Measurements from ENCODE around the gene CABP4. TPM values are rescaled to one million over a fixed set of nuclear protein-coding genes. Genes with fewer than 3 reads are reported as not detected.
"Not testable (repeated sequence)": the region's sequence is repeated elsewhere in the genome, so short reads cannot be mapped to it uniquely, and the experiment has no call there.

The CABP4 gene
- total and polyA plus RNA-seq, 7 donors, result 0.35 to 1.9 (median 0.93) TPM

DNA sequence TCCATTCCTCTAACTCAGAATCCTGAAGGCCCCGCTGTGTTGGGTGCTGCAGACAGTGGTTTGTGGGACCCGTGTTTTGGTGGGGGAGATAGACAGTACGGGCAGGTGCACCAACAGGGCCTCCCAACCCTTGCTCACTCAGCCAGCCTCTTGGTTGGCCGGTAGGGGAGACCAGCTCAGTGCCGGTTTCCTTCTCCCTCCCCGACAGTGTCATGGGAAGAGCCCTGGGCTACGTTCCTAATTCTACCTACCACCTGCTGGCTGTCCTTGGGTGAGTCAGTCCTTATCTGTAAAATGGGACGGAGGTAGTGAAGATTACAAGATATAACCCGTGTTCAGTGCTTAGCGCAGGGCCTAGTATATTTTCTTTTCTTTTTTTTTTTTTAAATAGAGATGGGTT lies 8.0 kb downstream of the CABP4 start:
- no peak overlapping the region for H3K4me3 ChIP-seq
- H3K36me3 ChIP-seq (ENCODE audit: insufficient read depth in 1 of 2, low read depth in 1 of 2), result peaks cover 0 to 5% of the 10 kb centered on the region in 2 donors
- WGBS, 3 donors, result 87 to 94% (median 88%) methylated on average over 10 of the region's 10 CpGs
- ATAC-seq (no peak), DNase-seq (no peak)
- H3K27me3 ChIP-seq (ENCODE audit: insufficient read depth in 3 of 3, low read length in 2 of 3), result no peaks in the 10 kb centered on the region
- intact Hi-C loops (cut with DNase I), result no loop called here
- no peak overlapping the region for H3K27ac ChIP-seq
- TF ChIP-seq, protein P1, sequence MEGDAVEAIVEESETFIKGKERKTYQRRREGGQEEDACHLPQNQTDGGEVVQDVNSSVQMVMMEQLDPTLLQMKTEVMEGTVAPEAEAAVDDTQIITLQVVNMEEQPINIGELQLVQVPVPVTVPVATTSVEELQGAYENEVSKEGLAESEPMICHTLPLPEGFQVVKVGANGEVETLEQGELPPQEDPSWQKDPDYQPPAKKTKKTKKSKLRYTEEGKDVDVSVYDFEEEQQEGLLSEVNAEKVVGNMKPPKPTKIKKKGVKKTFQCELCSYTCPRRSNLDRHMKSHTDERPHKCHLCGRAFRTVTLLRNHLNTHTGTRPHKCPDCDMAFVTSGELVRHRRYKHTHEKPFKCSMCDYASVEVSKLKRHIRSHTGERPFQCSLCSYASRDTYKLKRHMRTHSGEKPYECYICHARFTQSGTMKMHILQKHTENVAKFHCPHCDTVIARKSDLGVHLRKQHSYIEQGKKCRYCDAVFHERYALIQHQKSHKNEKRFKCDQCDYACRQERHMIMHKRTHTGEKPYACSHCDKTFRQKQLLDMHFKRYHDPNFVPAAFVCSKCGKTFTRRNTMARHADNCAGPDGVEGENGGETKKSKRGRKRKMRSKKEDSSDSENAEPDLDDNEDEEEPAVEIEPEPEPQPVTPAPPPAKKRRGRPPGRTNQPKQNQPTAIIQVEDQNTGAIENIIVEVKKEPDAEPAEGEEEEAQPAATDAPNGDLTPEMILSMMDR (IDR thresholded peaks at IDR 0.05), result no peak
- H3K9me3 ChIP-seq, result no peaks in the 10 kb centered on the region
- H3K4me1 ChIP-seq, result peaks cover 23% of the 10 kb centered on the region

DNA sequence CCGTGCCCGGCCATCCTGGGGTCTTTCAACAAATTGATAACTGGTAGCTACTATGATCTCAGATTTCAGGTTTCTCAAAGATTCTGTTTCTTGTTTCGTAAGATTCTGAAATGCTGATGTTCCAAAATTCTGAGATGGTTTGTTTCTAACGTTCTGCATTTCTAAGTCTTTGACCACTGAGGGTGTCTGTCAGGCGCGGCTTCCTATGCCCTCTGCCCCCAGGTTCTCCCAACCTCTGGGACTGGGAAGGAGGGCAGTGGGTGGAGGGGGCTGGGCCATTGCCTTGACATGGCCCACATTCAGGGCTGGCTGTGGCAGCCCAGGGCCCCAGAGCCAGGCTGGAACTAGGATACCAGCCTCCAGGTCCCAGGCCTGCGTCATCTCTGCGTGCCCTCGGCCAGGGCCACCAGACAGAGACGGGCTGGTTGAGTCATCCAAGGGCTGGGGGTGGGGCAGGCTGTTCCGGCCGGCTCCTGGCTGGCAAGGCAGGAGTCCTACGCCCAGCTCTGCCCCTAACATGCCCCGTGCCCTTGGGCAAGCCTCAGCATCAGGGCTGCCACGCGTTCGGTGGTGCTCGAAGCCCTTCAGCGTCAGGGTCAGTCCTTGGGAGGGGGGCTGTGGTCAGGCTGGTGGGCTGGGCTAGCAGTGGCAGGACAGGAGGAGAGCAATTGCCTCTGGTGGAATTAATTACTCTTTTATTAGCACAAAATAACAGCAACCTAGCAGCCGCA lies 8.7 kb downstream of the CABP4 start:
- Histone ChIP-seq H3K4me3 (peak overlapping the region; percentile 64), H3K4me1 (peaks cover 26% of the 10 kb centered on the region), H3K9me3 (no peaks in the 10 kb centered on the region), H3K27ac (peak overlapping the region; percentile 73), H3K27me3 (ENCODE audit: insufficient read depth in 3 of 3, low read length in 2 of 3) (no peaks in the 10 kb centered on the region), H3K36me3 (ENCODE audit: insufficient read depth in 1 of 2, low read depth in 1 of 2) (peaks cover 0 to 5% of the 10 kb centered on the region in 2 donors)
- ATAC-seq (peak; percentile 75 to 79 (median 78)), DNase-seq (peak; percentile 83 to 86)
- TF ChIP-seq, protein P1 (IDR thresholded peaks at IDR 0.05), result no peak
- WGBS, 3 donors, result 68 to 78% (median 71%) methylated on average over 15 to 20 of the region's 20 CpGs
- intact Hi-C loops (cut with DNase I), result no loop called here

DNA sequence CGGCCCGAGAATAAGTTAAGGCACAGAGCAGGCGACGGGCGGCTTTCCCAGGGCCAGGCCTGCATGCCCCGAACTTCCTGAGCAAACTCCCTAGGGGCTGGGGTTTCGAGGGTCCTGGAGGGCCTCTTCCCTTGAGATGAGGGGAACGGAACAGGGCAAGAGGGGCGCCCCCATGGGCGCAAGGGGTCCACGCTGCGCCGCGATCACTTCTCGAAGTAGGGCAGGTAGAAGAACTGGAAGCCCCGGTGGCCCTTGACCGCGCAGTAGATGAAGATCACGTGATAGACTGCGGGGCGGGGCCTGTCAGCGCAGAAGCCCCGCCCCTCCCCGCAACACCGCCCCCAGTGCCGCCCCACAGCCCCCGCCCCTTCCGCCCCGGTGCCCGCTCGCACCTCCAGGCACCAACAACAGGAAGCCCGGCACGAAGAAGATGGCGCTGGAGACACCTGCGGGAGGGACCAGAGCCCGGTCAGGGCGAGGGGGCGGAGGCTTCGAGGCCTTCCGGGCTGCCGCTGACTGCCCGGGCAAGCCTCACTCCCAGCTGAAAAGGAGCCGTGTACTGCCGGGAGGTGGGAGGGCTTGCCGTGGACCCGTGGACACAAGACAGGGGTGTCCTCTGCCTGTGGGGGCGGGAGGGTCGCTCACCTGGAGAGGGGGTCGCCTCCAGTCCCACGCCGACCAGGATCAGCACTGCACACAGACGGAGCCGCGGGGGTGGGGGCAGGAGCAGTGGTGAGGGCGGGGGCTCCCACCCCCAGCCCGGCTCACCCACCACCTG lies 9.4 kb downstream of the CABP4 start:
- Histone ChIP-seq H3K27ac (peak overlapping the region; percentile 73), H3K27me3 (ENCODE audit: insufficient read depth in 3 of 3, low read length in 2 of 3) (no peaks in the 10 kb centered on the region), H3K4me3 (peak overlapping the region; percentile 64), H3K4me1 (peaks cover 27% of the 10 kb centered on the region), H3K9me3 (no peaks in the 10 kb centered on the region), H3K36me3 (ENCODE audit: insufficient read depth in 1 of 2, low read depth in 1 of 2) (peaks cover 0 to 5% of the 10 kb centered on the region in 2 donors)
- DNase-seq (peak; percentile 80 to 92), ATAC-seq (peak; percentile 39 to 77 (median 60))
- 23 to 34% (median 28%) methylated on average over 41 to 56 of the region's 56 CpGs for WGBS, 3 donors
- TF ChIP-seq, protein P1 (IDR thresholded peaks at IDR 0.05), result no peak
- intact Hi-C loops (cut with DNase I), result loop anchor here (5.0 kb wide), 3 partner anchors 37 to 62 kb away; partner anchors contain the start of genes PPP1CA (in 2 of the 2), RPS6KB2 (in 2 of the 2), TBC1D10C (in 2 of the 2) and CDK2AP2 (in 1 of the 2)

DNA sequence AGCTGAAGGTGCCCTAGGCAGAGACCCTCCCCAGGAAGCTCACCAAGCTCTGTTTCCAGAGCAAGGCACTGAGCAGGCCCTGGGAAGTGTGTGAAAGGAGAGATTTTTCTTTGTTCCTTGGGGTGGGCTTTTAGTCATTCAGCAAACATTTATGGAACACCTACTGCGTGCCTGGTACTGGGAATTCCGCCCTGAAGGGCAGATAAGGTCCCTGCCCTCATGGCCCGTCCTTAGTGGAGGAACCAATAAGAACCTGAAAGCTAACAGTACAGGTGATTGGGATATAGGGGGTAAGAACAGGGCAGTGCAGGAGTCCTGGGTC lies 10.0 kb downstream of the CABP4 start:
- Histone ChIP-seq H3K4me3 (peak overlapping the region; percentile 64), H3K27ac (peak overlapping the region; percentile 73), H3K4me1 (peaks cover 30% of the 10 kb centered on the region), H3K9me3 (no peaks in the 10 kb centered on the region), H3K36me3 (ENCODE audit: insufficient read depth in 1 of 2, low read depth in 1 of 2) (peaks cover 0 to 5% of the 10 kb centered on the region in 2 donors), H3K27me3 (ENCODE audit: insufficient read depth in 3 of 3, low read length in 2 of 3) (no peaks in the 10 kb centered on the region)
- intact Hi-C loops (cut with DNase I), result loop anchor here (5.0 kb wide), 3 partner anchors 38 to 63 kb away; partner anchors contain the start of genes PPP1CA (in 2 of the 2), RPS6KB2 (in 2 of the 2), TBC1D10C (in 2 of the 2) and CDK2AP2 (in 1 of the 2)
- WGBS, 3 donors, result 70 to 86% (median 82%) methylated on average over 3 of the region's 3 CpGs
- TF ChIP-seq, protein P1 (IDR thresholded peaks at IDR 0.05), result no peak
- DNase-seq (no peak), ATAC-seq (no peak)

DNA sequence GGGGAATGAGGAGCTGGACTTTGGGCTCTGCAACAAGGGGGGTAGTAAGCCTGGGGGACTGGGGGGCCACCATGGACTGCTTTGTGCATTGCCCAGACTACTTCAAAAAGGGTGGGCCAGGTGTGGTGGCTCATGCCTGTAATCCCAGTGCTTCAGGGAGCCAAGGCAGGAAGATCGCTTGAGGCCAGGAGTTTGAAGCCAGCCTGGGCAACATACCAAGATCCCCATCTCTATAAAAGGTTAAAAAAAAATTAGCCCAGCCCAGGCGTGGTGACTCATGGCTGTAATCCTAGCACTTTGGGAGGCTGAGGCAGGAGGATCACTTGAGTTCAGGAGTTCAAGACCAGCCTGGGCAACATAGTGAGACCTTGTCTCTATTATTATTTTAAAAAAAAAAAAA lies 10.4 kb downstream of the CABP4 start:
- H3K36me3 ChIP-seq (ENCODE audit: insufficient read depth in 1 of 2, low read depth in 1 of 2); ATAC-seq; H3K4me3 ChIP-seq; DNase-seq; H3K27me3 ChIP-seq (ENCODE audit: insufficient read depth in 3 of 3, low read length in 2 of 3); H3K9me3 ChIP-seq: not testable (repeated sequence)
- intact Hi-C loops (cut with DNase I), result loop anchor here (5.0 kb wide), 3 partner anchors 38 to 63 kb away; partner anchors contain the start of genes PPP1CA (in 2 of the 2), RPS6KB2 (in 2 of the 2), TBC1D10C (in 2 of the 2) and CDK2AP2 (in 1 of the 2)
- WGBS, 3 donors, result 46 to 68% (median 47%) methylated on average over 2 of the region's 2 CpGs
- H3K4me1 ChIP-seq, result peaks cover 30% of the 10 kb centered on the region
- peak overlapping the region; percentile 73 for H3K27ac ChIP-seq
